GM21515 (cell line): ENCODE measurements around the gene AP5B1.

Experiments used
- ATAC-seq: cut with Tn5 transposase; IDR thresholded peaks from one replicate; pipeline ENCODE4 v1.9.1; 2021; ENCODE audit not compliant: unreplicated experiment

The AP5B1 gene

GRCh38 chr11:65780770-65781151 is at the start of gene AP5B1:
AP5B1 (minus strand) TSS chr11:65780976; CDS start chr11:65780591, 385 bp downstream.
- ATAC-seq = peak; percentile 48

GRCh38 chr11:65829459-65829858 is 48.7 kb upstream of the AP5B1 start:
- ATAC-seq = no peak

- ATAC-seq = no peak
Measured at GRCh38 chr11:65826984-65827735, 46.4 kb upstream of the AP5B1 start.

GRCh38 chr11:65822776-65823528 is 42.2 kb upstream of the AP5B1 start:
- ATAC-seq = no peak

- no peak for ATAC-seq
Measured at GRCh38 chr11:65821107-65821506, 40.3 kb upstream of the AP5B1 start.

- peak; percentile 69 for ATAC-seq
Measured at GRCh38 chr11:65817835-65818680, 37.3 kb upstream of the AP5B1 start.

- ATAC-seq = no peak
Measured at GRCh38 chr11:65817312-65817834, 36.6 kb upstream of the AP5B1 start.

- ATAC-seq = no peak
Measured at GRCh38 chr11:65816696-65817095, 35.9 kb upstream of the AP5B1 start.

GRCh38 chr11:65814986-65815565 is 34.3 kb upstream of the AP5B1 start:
- ATAC-seq = no peak

- ATAC-seq = no peak
Measured at GRCh38 chr11:65814131-65814985, 33.6 kb upstream of the AP5B1 start.

GRCh38 chr11:65811764-65812475 is 31.1 kb upstream of the AP5B1 start:
- no peak for ATAC-seq

- no peak for ATAC-seq
Measured at GRCh38 chr11:65810046-65810868, 29.5 kb upstream of the AP5B1 start.

GRCh38 chr11:65809496-65809895 is 28.7 kb upstream of the AP5B1 start:
- ATAC-seq = no peak

GRCh38 chr11:65808744-65809341 is 28.1 kb upstream of the AP5B1 start:
- ATAC-seq = no peak

GRCh38 chr11:65806979-65807378 is 26.2 kb upstream of the AP5B1 start:
- no peak for ATAC-seq

- ATAC-seq = no peak
Measured at GRCh38 chr11:65803797-65804492, 23.2 kb upstream of the AP5B1 start.

- ATAC-seq = peak; percentile 86
Measured at GRCh38 chr11:65802841-65803240, 22.1 kb upstream of the AP5B1 start.
